SK-N-SH (cell line): ENCODE measurements around the gene NXPE3. TPM values are rescaled to one million over a fixed set of nuclear protein-coding genes. Genes with fewer than 3 reads are reported as not detected.
"Not testable (repeated sequence)": the region's sequence is repeated elsewhere in the genome, so short reads cannot be mapped to it uniquely, and the experiment has no call there.

Source experiments
- CTCF ChIA-PET: fragments of 300-600, 350-600 bp; formaldehyde crosslinking; extraction: SDS; loops from one replicate; lab custom pipeline; 2021; lab: Yijun Ruan, JAX
- POLR2A ChIA-PET: fragments of 350-600 bp; sonication (Branson Sonifier 250); formaldehyde crosslinking; extraction: SDS; loops from one replicate; lab custom pipeline; 2020; ENCODE audit warnings: antibody characterized with exemption, inconsistent platforms; lab: Yijun Ruan, JAX
- DNase-seq: peaks from one replicate; pipeline ENCODE4 v3.0.0; 2012
- H2AFZ ChIP-seq: fragments of 200-600 bp; sonication (generic); 2 replicates; pipeline ENCODE4 v1.8.1; 2016; ENCODE audit warnings: antibody characterized with exemption, mild to moderate bottlenecking, low read depth
- H3F3A ChIP-seq: fragments of 200-600 bp; sonication (generic); replicated peaks from 2 replicates; pipeline ENCODE3; 2016; ENCODE audit warnings: antibody characterized with exemption, mild to moderate bottlenecking; ENCODE audit not compliant: insufficient read depth
- H3K27ac ChIP-seq, 2 experiments: fragments of 200-500 bp in 1 of 2; fragments of 200-600 bp in 1 of 2; sonication (Bioruptor generic) in 1 of 2; sonication (generic), shearing (Covaris generic) in 1 of 2; 2 replicates each; pipeline versions ENCODE4 v1.5.1 to v1.6.1; 2014 to 2016; ENCODE audit warnings: low read depth in 2 of 2, inconsistent platforms in 1 of 2, low read length in 1 of 2, mild to moderate bottlenecking in 1 of 2, mixed read lengths in 1 of 2
- H3K27me3 ChIP-seq: fragments of 200-600 bp; sonication (generic), shearing (Covaris generic); 2 replicates; pipeline ENCODE4 v1.6.1; 2016; ENCODE audit warnings: mixed run types; ENCODE audit not compliant: insufficient read depth
- H3K36me3 ChIP-seq, 2 experiments: fragments of 200-500 bp in 1 of 2; fragments of 200-600 bp in 1 of 2; sonication (Bioruptor generic) in 1 of 2; sonication (generic) in 1 of 2; replicated peaks in 1 of 2; 2 replicates each; pipeline versions ENCODE3 to v1.5.1; 2014 to 2016; ENCODE audit warnings: low read length in 1 of 2, mild to moderate bottlenecking in 1 of 2; ENCODE audit not compliant: insufficient read depth in 2 of 2, control insufficient read depth in 1 of 2
- H3K4me1 ChIP-seq, 2 experiments: fragments of 200-500 bp in 1 of 2; fragments of 200-600 bp in 1 of 2; sonication (Bioruptor generic) in 1 of 2; sonication (generic), shearing (Covaris generic) in 1 of 2; 2 replicates each; pipeline versions ENCODE4 v1.5.1 to v1.6.1; 2014 to 2016; ENCODE audit warnings: low read depth in 1 of 2, low read length in 1 of 2, mixed run types in 1 of 2; ENCODE audit not compliant: insufficient read depth in 2 of 2, control insufficient read depth in 1 of 2
- H3K4me2 ChIP-seq: fragments of 200-600 bp; sonication (generic), shearing (Covaris generic); 2 replicates; pipeline ENCODE4 v1.6.1; 2017; ENCODE audit warnings: mixed run types
- H3K4me3 ChIP-seq, 2 experiments: fragments of 200-500 bp in 1 of 2; fragments of 200-600 bp in 1 of 2; sonication (Bioruptor generic) in 1 of 2; sonication (generic), shearing (Covaris generic) in 1 of 2; 2 replicates each; pipeline versions ENCODE4 v1.5.1 to v1.8.1; 2014 to 2016; ENCODE audit warnings: low read depth in 2 of 2, inconsistent platforms in 1 of 2, low read length in 1 of 2, mild to moderate bottlenecking in 1 of 2, mixed read lengths in 1 of 2, moderate library complexity in 1 of 2
- H3K79me2 ChIP-seq: fragments of 200-600 bp; sonication (generic); 2 replicates; pipeline ENCODE4 v1.8.1; 2017; ENCODE audit warnings: mild to moderate bottlenecking; ENCODE audit not compliant: insufficient read depth
- H3K9ac ChIP-seq: fragments of 200-600 bp; sonication (generic); 2 replicates; pipeline ENCODE4 v1.6.1; 2017; ENCODE audit warnings: mixed run types
- H3K9me2 ChIP-seq: fragments of 200-600 bp; sonication (generic); 2 replicates; pipeline ENCODE4 v1.6.1; 2017; ENCODE audit warnings: mixed run types
- H3K9me3 ChIP-seq: fragments of 200-600 bp; sonication (generic); 2 replicates; pipeline ENCODE4 v1.6.1; 2017; ENCODE audit warnings: mixed run types, mild to moderate bottlenecking, moderate library complexity
- H4K20me1 ChIP-seq: fragments of 200-600 bp; sonication (generic); 2 replicates; pipeline ENCODE4 v1.6.1; 2017; ENCODE audit warnings: mild to moderate bottlenecking, mixed run types; ENCODE audit not compliant: insufficient read depth
- EP300 ChIP-seq, 2 experiments: IDR thresholded peaks; 2 replicates each; pipeline versions ENCODE4 v1.4.0 to v1.6.1; 2012; ENCODE audit warnings: borderline replicate concordance in 1 of 2, low read depth in 1 of 2, low read length in 1 of 2
- EZH2phosphoT487 ChIP-seq: fragments of 200-600 bp; sonication (generic); IDR thresholded peaks from 2 replicates; pipeline ENCODE4 v1.6.1; 2017; ENCODE audit warnings: low read depth, mixed run types, mild to moderate bottlenecking, antibody characterized with exemption, moderate library complexity, borderline replicate concordance
- FOXM1 ChIP-seq: IDR thresholded peaks from 2 replicates; pipeline ENCODE4 v1.4.0; 2012; ENCODE audit warnings: low read depth, mild to moderate bottlenecking
- GABPA ChIP-seq: IDR thresholded peaks from 2 replicates; pipeline ENCODE4 v1.4.0; 2012; ENCODE audit warnings: low read depth, mild to moderate bottlenecking
- GATA2 ChIP-seq: sonication (generic); formaldehyde crosslinking; IDR thresholded peaks from 2 replicates; pipeline ENCODE4 v1.5.0; 2020; ENCODE audit warnings: mild to moderate bottlenecking, missing genetic modification reagents
- JUND ChIP-seq: IDR thresholded peaks from 2 replicates; pipeline ENCODE4 v1.4.0; 2012
- MAX ChIP-seq: IDR thresholded peaks from 2 replicates; pipeline ENCODE4 v1.4.0; 2012; ENCODE audit warnings: low read depth
- MXI1 ChIP-seq: IDR thresholded peaks from 2 replicates; pipeline ENCODE4 v1.6.1; 2012; ENCODE audit warnings: mild to moderate bottlenecking, low read depth, low read length, improper control_type of control experiment
- POLR2AphosphoS5 ChIP-seq: IDR thresholded peaks from 2 replicates; pipeline ENCODE4 v1.6.1; 2012; ENCODE audit warnings: low read depth, low read length
- RCOR1 ChIP-seq: fragments of 150-350 bp; IDR thresholded peaks from 2 replicates; pipeline ENCODE4 v1.6.1; 2017; ENCODE audit warnings: antibody characterized with exemption, low read length
- RFX5 ChIP-seq: IDR thresholded peaks from 2 replicates; pipeline ENCODE4 v1.6.1; 2012; ENCODE audit warnings: mild to moderate bottlenecking, improper control_type of control experiment, low read length
- RXRA ChIP-seq: IDR thresholded peaks from 2 replicates; pipeline ENCODE4 v1.4.0; 2012; ENCODE audit warnings: low read depth, mild to moderate bottlenecking, borderline replicate concordance
- SMC3 ChIP-seq: IDR thresholded peaks from 2 replicates; pipeline ENCODE4 v1.6.1; 2012; ENCODE audit warnings: low read depth, low read length, improper control_type of control experiment
- TCF12 ChIP-seq: IDR thresholded peaks from 2 replicates; pipeline ENCODE4 v1.4.0; 2012
- TEAD4 ChIP-seq: IDR thresholded peaks from 2 replicates; pipeline ENCODE4 v1.4.0; 2012; ENCODE audit warnings: mild to moderate bottlenecking, borderline replicate concordance; ENCODE audit not compliant: insufficient read depth
- USF1 ChIP-seq: IDR thresholded peaks from 2 replicates; pipeline ENCODE4 v1.4.0; 2012; ENCODE audit warnings: low read depth, borderline replicate concordance
- WGBS: methylation state at CpG from one replicate; pipeline ENCODE4 v1.1.6; 2017; ENCODE audit warnings: low lambda C conversion rate; 5-methylcytosine and 5-hydroxymethylcytosine counted together
- polyA plus RNA-seq, 3 experiments: library from polyadenylated mRNA; depleted of rRNA; stranded (reverse); fragments of >200 nt; gene quantifications; 2 replicates each; pipeline ENCODE4 v1.2.3, GENCODE V29; 2012
- TF ChIP-seq, protein P1 (sequence below): fragments of 150-350 bp; IDR thresholded peaks from 2 replicates; pipeline ENCODE4 v1.6.1; 2017; ENCODE audit warnings: antibody characterized with exemption, low read length, low read depth, borderline replicate concordance
- TF ChIP-seq, protein P2 (sequence below): fragments of 150-350 bp; IDR thresholded peaks from 2 replicates; pipeline ENCODE4 v1.6.1; 2016; ENCODE audit warnings: mild to moderate bottlenecking, low read depth, low read length

Gene NXPE3
- polyA plus RNA-seq, 1 of the 3 experiments (the other 2 are of a cell fraction), result 21.3 TPM

- DNase-seq, result no peak
- TF ChIP-seq EP300 (IDR thresholded peaks at IDR 0.05; ENCODE audit: borderline replicate concordance in 1 of 2, low read depth in 1 of 2, low read length in 1 of 2) (no peak), USF1 (no peak), JUND (no peak), EZH2phosphoT487 (no peak)
- TF ChIP-seq, protein P1, sequence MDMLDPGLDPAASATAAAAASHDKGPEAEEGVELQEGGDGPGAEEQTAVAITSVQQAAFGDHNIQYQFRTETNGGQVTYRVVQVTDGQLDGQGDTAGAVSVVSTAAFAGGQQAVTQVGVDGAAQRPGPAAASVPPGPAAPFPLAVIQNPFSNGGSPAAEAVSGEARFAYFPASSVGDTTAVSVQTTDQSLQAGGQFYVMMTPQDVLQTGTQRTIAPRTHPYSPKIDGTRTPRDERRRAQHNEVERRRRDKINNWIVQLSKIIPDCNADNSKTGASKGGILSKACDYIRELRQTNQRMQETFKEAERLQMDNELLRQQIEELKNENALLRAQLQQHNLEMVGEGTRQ, result no peak
- H3K9me3 ChIP-seq, result no peaks in the 10 kb centered on the region
- CTCF ChIA-PET, result no interaction called here
- H3K9me2 ChIP-seq, result no peaks in the 10 kb centered on the region
- no peak overlapping the region for H2AFZ ChIP-seq
- H3K27me3 ChIP-seq, result no peaks in the 10 kb centered on the region
- WGBS, result 100% methylated on average over 4 of the region's 10 CpGs
- no peaks in the 10 kb centered on the region for H3F3A ChIP-seq
- peaks cover 51 to 70% of the 10 kb centered on the region in 2 experiments for H3K36me3 ChIP-seq
- H3K4me3 ChIP-seq, result no peak overlapping the region; a peak in 1 of 4 replicates
- POLR2A ChIA-PET, result no interaction called here
- H3K79me2 ChIP-seq, result no peaks in the 10 kb centered on the region; the same call in 1 of the 2 replicates
- H3K4me2 ChIP-seq, result no peak overlapping the region
- H3K4me1 ChIP-seq, result no peaks in the 10 kb centered on the region
- no peaks in the 10 kb centered on the region for H4K20me1 ChIP-seq
- no peak overlapping the region for H3K27ac ChIP-seq
- no peak overlapping the region for H3K9ac ChIP-seq
Measured at GRCh38 chr3:101735833-101736232, 43.2 kb upstream of the NXPE3 start.

GRCh38 chr3:101741914-101742313, 37.1 kb upstream of the NXPE3 start:
- H3K4me2 ChIP-seq, H3K9me2 ChIP-seq, H3K27ac ChIP-seq, H3K9ac ChIP-seq, H2AFZ ChIP-seq, H3K79me2 ChIP-seq, DNase-seq, POLR2A ChIA-PET, H3K4me3 ChIP-seq, H3F3A ChIP-seq, H3K27me3 ChIP-seq, H3K4me1 ChIP-seq, H3K9me3 ChIP-seq, H4K20me1 ChIP-seq: not testable (repeated sequence)
- CTCF ChIA-PET, result interaction anchor here (0.8 kb wide), 1 partner anchor 47 kb away, joined by 3 read pairs; no protein-coding TSS in a partner anchor
- peaks cover 0 to 19% of the 10 kb centered on the region in 2 experiments for H3K36me3 ChIP-seq
- WGBS, result 100% methylated on average over 3 of the region's 3 CpGs

DNA sequence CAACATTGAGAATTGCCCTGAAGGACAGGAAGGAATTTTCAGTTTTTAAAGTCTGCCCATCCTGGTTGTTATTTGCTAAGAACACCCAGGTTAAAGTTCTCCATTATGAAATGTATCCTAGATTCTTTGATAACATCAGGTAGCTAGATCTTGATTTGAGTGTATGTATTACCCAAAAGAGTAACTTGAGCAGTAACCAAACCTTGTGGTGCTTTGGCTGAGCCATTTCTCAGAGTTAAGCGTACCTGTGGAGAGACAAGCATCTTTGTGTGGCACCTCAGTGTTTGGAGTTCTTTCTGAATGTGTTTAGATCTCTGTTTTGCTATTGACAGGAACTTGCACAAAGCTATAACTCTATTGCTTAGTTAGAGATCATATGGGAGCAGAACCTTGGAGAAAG, 34.2 kb upstream of the NXPE3 start:
- CTCF ChIA-PET, result no interaction called here
- H3K9ac ChIP-seq, result no peak overlapping the region
- no peak overlapping the region for H3K4me3 ChIP-seq
- no peak overlapping the region for H3K4me2 ChIP-seq
- 25% methylated on average over 1 of the region's 1 CpG for WGBS
- DNase-seq, result no peak
- H3K36me3 ChIP-seq, result peaks cover 0 to 5% of the 10 kb centered on the region in 2 experiments
- no peak overlapping the region for H2AFZ ChIP-seq
- H3K9me2 ChIP-seq, result no peaks in the 10 kb centered on the region
- peaks cover 3% of the 10 kb centered on the region for H3F3A ChIP-seq
- no peaks in the 10 kb centered on the region for H3K4me1 ChIP-seq
- no peak overlapping the region for H3K27ac ChIP-seq
- H3K27me3 ChIP-seq, result no peaks in the 10 kb centered on the region
- H3K9me3 ChIP-seq, result no peaks in the 10 kb centered on the region
- peaks cover 6% of the 10 kb centered on the region; the same call in 1 of the 2 replicates for H3K79me2 ChIP-seq
- H4K20me1 ChIP-seq, result no peaks in the 10 kb centered on the region
- POLR2A ChIA-PET, result no interaction called here
- TF ChIP-seq RXRA, result no peak
- TF ChIP-seq FOXM1, result no peak
- no peak for TF ChIP-seq POLR2AphosphoS5
- no peak for TF ChIP-seq MAX
- no peak for TF ChIP-seq TCF12
- no peak for TF ChIP-seq JUND
- no peak for TF ChIP-seq MXI1
- no peak for TF ChIP-seq RFX5
- TF ChIP-seq RCOR1, result no peak
- TF ChIP-seq, protein P2, sequence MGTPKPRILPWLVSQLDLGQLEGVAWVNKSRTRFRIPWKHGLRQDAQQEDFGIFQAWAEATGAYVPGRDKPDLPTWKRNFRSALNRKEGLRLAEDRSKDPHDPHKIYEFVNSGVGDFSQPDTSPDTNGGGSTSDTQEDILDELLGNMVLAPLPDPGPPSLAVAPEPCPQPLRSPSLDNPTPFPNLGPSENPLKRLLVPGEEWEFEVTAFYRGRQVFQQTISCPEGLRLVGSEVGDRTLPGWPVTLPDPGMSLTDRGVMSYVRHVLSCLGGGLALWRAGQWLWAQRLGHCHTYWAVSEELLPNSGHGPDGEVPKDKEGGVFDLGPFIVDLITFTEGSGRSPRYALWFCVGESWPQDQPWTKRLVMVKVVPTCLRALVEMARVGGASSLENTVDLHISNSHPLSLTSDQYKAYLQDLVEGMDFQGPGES, result no peak
- TF ChIP-seq EZH2phosphoT487, result no peak
- TF ChIP-seq, protein P1, result no peak
- TF ChIP-seq GATA2 (CRISPR knock-in tag), result no peak
- TF ChIP-seq SMC3, result no peak
- TF ChIP-seq GABPA, result no peak
- TF ChIP-seq TEAD4, result no peak
